Omental fat pad (tissue), 4 donors: ENCODE results near the gene STAC2. TPM values are rescaled to one million over a fixed set of nuclear protein-coding genes. Genes with fewer than 3 reads are reported as not detected.
"Not testable (repeated sequence)": the region's sequence is repeated elsewhere in the genome, so short reads cannot be mapped to it uniquely, and the experiment has no call there.

Source experiments
- ATAC-seq: fragments of 150-250 bp; one replicate; pipeline ENCODE4 v1.9.1; 2016; ENCODE audit warnings: mild to moderate bottlenecking, moderate library complexity; ENCODE audit not compliant: low FRiP score
- DNase-seq: peaks from one replicate; pipeline ENCODE4 v3.0.0-alpha.2; 2019; ENCODE audit warnings: low spot score
- CTCF ChIP-seq, 3 donors: fragments of 450-650 bp; IDR thresholded peaks; one replicate each; pipeline ENCODE4 v1.5.1; 2016 to 2017; ENCODE audit warnings: antibody characterized with exemption in 3 of 3, mild to moderate bottlenecking in 3 of 3, moderate library complexity in 2 of 3
- total RNA-seq, 4 donors: library from RNA; depleted of rRNA; stranded (reverse); fragments of >200 nt; gene quantifications; one replicate each; pipeline ENCODE4 v1.1.0, GENCODE V29; 2016

Gene STAC2
- under 1 TPM in 2 of 4 donors, not detected in 2; 0.56 to 0.60 TPM for total RNA-seq

GRCh38 chr17:39225308-39225958 is at the start of gene STAC2:
TSS of gene STAC2 (minus strand) at chr17:39225945. CDS start at chr17:39225502, 443 bp downstream.
- no peak for ATAC-seq
- DNase-seq, result no peak

GRCh38 chr17:39271546-39271945 is 45.8 kb upstream of the STAC2 start:
- DNase-seq (no peak), ATAC-seq (no peak)
- TF ChIP-seq CTCF (IDR thresholded peaks at IDR 0.05), result no peak

More at GRCh38 chr17:39225308-39225958, at the start of gene STAC2:
- TF ChIP-seq CTCF (IDR thresholded peaks at IDR 0.05), result no peak

- DNase-seq (no peak), ATAC-seq (no peak)
- TF ChIP-seq CTCF (IDR thresholded peaks at IDR 0.05), result no peak
These were observed 45.2 kb upstream of the STAC2 start for GRCh38 chr17:39270923-39271322.

- no peak for DNase-seq
- TF ChIP-seq CTCF (IDR thresholded peaks at IDR 0.05), result no peak
- peak; percentile 83 for ATAC-seq
These were observed 38.4 kb upstream of the STAC2 start for GRCh38 chr17:39264119-39264518.

- no peak for TF ChIP-seq CTCF (IDR thresholded peaks at IDR 0.05)
- no peak for DNase-seq
- no peak for ATAC-seq
These were observed 35.5 kb upstream of the STAC2 start for GRCh38 chr17:39261286-39261685.

- no peak for TF ChIP-seq CTCF (IDR thresholded peaks at IDR 0.05)
- no peak for DNase-seq
- no peak for ATAC-seq
These were observed 27.2 kb upstream of the STAC2 start for GRCh38 chr17:39252788-39253460.

- TF ChIP-seq CTCF (IDR thresholded peaks at IDR 0.05), result no peak
- ATAC-seq, result no peak
- DNase-seq, result no peak
These were observed 26.3 kb upstream of the STAC2 start for GRCh38 chr17:39251997-39252396.

- DNase-seq, ATAC-seq: not testable (repeated sequence)
These were observed 24.3 kb upstream of the STAC2 start for GRCh38 chr17:39250076-39250475.
